GM18499 (cell line): ENCODE data around the gene SLC6A5.

Source experiments
- ATAC-seq: cut with Tn5 transposase; IDR thresholded peaks from one replicate; pipeline ENCODE4 v1.9.1; 2021; ENCODE audit warnings: moderate number of reproducible peaks; ENCODE audit not compliant: insufficient read depth, unreplicated experiment

Gene SLC6A5

DNA sequence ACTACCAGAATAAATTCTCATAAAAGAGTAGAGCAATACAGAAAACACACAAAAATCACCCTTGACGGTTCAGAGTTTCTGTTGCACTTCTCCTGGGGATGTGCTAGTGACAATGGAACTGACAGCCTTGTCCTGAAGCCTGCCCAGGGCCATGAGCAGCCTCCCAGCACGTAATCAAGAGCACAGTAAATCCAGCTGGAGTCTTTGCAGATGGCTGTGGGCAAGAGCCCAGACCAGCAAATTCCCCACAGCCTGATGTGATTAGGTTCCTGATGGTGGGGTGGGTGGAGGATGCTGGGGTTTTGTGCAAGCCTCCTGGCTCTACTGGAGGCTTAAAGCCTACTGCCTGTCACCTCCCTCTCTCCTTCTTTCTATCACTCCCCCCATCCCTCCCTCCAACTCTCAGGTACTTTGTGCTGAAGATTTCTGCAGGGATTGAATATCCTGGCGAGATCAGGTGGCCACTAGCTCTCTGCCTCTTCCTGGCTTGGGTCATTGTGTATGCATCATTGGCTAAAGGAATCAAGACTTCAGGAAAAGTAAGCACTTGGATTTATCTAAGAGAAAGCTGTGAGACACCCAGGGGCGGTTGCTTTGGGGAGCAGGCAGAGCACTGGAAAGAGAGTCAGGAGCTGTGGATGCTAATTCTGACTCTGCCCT lies 18.1 kb downstream of the SLC6A5 start:
- no peak for ATAC-seq

DNA sequence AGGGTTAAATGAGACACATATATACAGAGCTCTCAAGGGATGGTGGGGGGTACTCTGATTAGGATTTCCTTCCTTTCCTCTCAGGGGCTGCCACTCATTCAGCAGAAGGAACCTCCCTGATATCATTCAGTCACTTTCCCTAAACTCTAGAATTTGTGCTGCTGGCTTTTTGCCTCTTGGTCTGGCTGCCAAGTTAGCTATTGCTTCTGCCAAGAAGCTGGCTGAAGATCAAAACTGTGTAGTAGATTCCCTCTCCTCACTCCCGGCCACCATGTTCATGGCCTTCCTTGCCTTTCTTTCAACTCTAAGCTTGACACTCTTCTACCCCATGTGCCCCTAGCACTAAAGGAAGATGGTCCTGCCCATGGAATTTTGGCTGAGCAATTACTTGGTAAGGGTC lies 18.7 kb downstream of the SLC6A5 start:
- no peak for ATAC-seq

DNA sequence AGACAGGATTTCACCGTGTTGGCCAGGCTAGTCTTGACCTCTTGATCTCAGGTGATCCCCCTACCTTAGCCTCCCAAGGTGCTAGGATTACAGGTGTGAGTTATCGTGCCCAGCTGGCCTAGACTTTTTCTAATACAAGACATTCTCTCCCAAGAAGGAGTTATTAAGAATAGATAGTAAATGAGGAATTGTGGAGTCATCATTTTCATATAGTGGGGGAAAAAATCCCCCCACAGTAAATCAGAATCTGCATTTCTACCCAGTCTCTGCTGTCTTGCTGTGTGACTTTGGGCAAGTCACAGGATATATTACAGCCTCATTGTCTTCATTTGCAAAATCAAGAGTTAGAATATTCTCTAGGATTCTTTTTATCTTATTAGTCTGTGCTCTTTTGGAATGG lies 21.6 kb downstream of the SLC6A5 start:
- ATAC-seq: no peak

DNA sequence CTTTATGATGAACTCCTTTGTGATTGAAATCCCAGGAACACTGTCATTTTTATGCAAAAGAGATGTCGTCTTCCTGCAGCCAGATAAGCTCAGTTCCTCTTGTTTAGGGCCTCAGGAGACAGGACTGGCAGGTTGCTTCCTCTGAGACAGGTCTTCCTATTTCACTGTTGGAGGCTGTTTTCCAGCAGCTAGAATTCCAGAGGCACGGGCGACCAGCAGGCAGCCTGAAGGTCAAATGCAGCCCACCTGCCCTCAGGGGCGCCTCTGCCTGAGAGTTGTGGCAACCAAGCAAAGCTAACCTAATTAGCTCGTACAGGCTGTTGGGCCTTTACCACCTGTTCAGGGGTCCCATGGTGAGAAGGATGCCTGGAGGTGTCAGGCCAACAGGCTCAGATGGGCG lies 22.3 kb downstream of the SLC6A5 start:
- no peak for ATAC-seq

DNA sequence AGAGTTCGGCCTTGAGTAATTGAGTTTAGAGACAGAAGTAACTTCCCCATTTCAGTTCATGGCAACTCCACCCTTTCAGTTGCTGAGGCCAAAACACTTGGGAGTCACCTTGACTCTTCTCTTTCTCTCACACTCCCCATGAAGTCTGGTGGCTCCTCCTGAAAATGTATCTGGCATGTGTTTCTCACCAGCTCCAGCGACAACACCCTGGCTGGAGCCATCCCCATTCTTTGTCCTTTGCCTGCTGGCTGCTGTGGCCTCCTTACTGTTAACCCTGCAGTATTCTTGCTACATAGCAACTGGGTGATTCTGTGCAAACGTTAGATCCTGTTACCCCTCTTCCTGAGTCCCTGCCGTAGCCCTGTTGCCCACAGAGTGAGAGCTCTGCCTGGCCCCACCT lies 23.8 kb downstream of the SLC6A5 start:
- ATAC-seq: no peak

DNA sequence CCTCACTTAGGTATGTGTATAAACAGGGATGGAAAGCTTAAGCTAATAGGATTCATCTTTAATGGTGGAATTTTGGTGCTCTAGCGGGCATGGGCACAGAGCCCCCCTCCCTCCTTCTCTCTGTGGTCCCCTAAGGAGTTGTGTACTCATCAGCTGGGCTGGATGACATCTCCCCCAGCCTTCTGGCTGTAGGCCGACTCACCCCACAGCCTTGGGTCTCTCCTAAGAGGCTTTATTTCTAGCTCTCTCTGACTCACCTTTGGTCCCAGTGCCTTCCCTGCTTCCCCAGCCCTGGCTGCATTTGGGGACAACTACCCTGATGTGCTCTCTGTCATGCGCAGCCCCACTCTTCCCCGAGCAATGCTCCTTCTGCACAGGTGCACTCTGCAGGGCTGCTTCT lies 26.9 kb downstream of the SLC6A5 start:
- ATAC-seq: no peak

DNA sequence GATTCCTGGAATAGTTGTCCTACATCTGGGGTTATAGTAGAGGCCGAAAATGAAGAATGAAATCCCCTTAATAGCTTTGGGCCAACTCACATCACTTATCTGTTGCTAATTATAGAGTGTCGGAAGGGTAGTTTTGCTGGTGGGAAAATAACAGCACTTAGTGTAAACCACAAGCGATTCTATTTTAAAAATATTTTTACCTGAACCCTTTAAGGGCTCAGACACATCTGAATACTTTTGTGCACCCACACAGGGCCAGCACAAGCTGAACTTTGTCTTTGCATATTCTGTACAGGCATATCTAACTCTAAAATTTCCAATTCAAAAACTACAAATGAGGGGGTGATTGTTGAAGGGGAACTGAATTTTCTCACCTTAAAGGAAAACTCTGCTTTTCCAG lies 27.6 kb downstream of the SLC6A5 start:
- ATAC-seq: no peak

DNA sequence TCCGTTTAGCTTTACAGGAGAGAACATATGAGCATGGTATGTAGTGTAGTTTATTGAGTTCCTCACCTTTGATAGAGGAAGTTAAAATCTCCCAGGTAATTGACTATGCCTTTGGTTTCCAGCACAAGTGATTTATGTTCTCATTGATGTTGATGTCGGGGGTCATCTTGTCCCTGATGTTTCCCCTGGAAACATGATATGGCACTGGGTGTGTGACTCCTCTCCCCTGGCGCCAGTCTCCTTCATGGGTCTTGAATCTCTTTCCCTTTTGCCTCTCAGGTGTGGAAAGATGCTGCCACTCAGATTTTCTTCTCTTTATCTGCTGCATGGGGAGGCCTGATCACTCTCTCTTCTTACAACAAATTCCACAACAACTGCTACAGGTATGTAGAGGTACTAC lies 28.3 kb downstream of the SLC6A5 start:
- no peak for ATAC-seq

DNA sequence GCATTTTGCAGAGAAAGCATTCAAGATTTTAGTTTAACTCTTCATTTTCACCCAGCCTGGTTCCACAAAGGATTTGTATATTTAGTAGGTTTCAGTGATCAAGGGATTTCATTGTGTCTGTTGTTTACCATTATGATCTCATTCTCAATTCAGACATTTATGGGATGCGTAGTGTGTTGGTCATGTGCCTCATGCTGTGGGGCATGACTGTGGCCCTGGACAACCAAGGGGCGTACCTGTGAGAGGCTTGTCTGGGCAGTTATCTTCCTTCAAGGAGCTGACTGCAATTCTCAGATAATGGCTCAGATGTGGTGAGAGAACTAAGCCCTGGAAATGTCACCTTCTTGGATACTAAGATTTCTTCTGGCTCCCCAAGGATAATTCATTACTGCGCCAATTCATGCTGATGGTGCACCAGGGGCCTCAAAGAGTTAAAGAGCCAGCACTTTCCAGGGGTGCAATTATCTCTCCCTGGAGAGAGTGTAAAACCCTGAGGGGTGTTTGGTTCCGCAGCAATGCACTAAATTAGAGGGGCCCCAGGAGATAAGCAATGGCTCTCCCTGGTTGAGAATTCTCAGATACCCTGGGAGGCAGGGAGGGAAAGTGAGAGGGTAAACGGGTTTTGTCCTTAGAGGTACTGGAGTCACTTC lies 32.2 kb downstream of the SLC6A5 start:
- ATAC-seq: no peak

DNA sequence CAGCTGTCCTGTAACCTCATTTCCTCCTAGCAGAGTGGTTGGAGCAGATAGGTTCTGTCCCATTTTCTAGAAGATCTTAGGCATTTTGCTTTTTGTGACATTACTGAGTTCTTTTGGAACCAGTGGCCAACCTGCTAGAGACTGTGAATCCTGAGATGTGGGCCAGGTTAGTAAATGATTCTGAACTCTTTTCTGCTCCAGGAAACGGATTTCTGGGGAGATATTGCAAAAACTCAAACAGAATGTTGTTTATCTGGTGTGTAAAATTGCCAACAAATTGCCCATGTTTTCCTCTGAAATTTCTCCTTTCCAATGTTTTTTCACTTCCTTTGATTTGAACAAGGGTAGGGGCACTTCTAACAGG lies 32.7 kb downstream of the SLC6A5 start:
- ATAC-seq: no peak

DNA sequence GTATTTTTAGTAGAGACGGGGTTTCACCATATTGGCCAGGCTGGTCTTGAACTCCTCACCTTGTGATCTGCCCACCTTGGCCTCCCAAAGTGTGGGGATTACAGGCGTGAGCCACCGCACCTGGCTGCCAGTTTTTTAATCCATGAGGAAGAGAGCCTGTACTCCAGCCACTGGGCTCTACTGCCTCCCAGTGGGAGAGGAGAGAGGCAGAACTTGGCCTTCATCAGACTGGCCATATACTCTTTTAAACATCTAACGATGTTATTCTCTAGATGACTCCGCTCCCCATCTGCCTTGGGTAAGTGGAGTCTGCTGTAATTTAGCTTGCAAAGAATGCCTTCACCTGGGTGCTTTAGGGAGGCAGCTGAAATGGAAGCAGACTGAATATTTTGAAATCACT lies 34.6 kb downstream of the SLC6A5 start:
- ATAC-seq: no peak

DNA sequence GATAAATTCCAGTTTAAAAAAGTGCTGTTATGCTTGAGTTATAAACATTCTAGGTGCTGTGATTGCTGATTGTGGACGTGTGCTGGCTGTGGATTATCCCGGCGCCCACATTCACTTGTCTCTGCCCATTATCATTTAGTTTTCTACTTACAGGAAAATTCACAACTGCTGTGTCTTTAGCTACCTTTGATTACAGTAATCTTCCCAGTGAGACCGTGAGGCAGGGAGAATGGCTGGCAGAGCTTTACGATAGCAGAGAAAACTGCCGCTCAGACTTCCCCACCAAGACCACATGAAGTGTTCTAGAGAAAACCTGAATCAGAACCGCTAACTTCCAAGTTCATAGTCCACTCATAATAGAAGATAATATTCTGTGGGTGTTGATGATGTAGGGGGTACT lies 35.4 kb downstream of the SLC6A5 start:
- no peak for ATAC-seq

DNA sequence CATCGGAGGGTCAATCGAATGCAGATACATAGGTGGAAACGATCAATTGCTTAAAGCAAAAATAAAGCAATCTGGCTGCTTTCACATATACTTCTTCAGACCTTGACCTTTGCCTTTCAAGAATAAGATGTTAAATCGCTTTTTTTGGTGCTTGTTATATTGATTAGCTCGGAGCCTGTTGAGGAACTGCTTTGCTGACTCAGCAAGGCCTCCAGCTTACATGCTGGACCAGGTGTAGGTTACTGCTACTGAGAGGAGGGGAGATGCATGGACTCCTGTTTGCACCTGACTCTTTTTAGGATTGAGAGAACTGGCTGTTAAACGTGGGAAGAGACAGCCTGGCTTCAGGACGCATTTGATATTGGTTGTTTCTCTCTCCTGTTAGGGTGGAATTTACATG lies 38.7 kb downstream of the SLC6A5 start:
- ATAC-seq: no peak

DNA sequence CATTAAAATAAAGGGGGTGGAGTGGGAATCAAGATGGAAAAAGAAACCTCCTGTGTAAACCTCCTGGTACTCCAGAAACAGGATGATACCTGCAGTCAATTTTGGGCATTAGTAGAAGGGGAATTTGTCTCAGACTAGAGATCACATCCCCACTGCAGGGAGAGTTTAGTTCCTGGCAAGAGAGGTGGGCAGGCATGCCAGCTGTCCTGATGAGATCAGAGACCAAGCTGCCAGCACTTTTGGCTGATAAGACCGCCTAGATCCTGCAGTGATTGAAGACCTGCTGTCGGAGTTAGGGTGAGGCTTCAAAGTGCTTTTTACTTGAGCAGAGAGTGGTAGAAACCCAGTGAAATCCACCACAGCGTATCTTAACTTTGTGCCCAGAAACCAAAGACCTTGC lies 40.3 kb downstream of the SLC6A5 start:
- ATAC-seq: no peak

DNA sequence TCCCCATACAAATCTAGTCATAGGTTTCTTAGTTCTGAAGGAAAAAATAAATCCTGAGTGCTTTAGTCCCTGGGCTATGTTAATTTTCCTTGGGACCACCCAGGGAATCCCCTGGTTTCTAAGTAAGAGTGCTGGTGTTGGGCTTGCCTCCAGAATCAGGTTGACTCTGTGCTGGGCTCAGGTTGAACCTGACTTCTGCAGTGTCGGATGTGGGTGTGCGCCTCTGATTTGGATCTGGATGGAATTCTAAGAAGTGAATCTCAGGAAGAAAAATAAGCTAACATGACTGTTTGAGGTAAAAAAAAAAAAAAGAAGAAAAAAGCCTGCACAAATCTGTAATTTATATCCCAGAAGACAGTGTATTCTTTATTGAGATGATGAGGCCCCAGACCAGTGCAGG lies 41.0 kb downstream of the SLC6A5 start:
- ATAC-seq: no peak

DNA sequence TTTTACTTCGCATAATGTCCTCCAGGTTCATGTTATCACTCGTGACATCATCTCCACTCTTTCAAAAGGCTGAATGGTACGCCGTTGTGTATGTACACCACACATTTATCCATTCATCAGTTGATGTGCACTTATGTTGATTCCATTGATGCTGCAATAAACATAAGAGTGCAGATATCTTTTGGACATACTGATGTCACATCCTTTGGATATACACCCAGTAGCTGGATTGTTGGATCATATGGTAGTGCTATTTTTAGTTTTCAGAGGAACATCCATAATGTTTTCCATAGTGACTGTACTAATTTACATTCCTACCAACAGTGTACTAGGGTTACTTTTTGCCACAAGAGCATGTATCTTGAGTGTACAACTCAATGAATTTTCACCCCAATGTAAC lies 45.0 kb downstream of the SLC6A5 start:
- no peak for ATAC-seq

DNA sequence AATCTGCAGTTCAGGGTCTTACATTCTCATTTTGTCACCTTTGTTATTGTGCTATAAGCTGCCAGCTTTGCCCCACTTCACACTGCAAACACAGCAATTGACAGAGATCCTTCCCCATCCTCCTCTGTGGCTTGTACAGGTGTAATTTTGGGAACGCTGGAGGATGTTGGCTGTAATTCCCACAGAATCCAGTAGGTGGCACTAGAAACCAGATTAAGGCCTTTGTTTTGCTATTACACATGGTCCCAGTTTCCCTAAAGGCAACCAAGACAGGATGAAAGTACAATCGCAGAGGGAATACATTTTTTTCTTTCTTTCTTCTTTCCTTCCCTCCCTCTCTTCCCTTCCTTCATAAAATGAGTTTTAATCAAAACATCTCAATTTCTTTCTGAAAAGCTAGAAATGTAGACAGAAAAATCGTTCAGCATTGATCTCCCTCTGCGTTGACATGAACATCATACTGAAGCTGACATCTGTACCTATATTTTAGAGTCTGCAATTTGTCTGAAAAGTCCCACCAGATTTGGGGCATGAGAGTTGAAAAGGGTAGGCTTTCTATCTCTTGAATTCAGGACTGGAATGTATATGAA lies 48.7 kb downstream of the SLC6A5 start:
- no peak for ATAC-seq

DNA sequence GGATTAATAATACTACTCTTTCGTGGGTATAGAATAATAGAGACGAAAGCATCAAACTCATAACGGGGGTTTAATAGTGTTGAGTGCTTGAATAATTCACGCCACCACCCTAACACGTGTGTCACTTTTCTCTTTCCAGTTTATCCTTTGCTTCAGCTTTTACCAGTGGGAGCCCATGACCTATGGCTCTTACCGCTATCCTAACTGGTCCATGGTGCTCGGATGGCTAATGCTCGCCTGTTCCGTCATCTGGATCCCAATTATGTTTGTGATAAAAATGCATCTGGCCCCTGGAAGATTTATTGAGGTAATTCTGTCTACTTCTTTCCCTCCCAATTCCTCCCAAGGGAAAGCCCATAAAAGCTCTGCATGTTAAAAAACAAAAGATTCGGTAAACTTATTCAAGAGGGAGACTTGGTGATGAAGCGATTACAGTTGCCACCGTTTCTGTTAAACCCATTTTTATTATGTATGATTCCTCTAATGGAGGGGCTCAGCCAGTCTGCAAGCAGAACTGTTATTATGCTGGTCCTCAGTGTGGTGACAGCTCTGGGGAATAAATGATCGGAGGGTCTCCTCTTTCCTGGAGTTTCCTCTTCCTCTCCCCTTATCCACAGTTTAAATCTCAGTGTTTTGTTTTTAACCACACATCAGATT lies 52.9 kb downstream of the SLC6A5 start:
- ATAC-seq: no peak

DNA sequence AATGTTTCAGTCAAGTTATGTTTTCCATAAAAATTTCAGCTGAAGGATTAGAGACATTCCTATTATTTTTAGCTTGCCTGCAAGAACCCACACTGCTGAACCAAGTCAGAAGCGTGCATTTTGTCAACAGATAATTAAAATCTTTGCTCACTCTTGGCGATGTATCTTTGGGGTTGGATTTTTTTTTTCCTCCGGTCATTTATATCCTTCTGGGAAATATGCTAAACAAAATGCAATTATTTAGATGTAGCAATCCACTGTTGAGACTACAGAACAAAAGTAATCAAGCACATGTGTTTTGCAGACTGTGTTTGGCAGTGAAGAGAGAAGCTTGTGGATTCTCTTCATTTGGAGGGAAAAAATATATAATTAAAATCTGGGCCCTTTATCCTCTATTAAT lies 54.6 kb downstream of the SLC6A5 start:
- ATAC-seq: no peak

DNA sequence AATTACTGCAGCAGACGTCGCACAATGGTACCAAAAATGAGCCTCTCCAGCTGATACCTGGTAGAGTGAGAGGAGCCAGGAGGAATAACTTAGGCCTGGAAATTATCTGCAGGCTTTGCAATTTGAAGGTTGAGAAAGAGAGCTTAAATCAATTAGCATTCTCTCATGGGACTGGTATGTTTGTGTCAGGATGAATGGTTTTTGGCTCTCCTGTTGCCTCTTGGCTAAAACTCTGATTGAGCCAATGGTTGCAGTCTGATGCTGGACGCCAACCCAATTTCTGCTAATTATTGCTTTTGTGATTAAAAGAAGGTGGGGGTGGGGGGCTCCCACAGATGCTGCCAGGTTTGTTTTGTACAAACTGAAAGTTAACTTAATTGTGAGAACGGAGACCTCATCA lies 57.5 kb downstream of the SLC6A5 start:
- no peak for ATAC-seq

DNA sequence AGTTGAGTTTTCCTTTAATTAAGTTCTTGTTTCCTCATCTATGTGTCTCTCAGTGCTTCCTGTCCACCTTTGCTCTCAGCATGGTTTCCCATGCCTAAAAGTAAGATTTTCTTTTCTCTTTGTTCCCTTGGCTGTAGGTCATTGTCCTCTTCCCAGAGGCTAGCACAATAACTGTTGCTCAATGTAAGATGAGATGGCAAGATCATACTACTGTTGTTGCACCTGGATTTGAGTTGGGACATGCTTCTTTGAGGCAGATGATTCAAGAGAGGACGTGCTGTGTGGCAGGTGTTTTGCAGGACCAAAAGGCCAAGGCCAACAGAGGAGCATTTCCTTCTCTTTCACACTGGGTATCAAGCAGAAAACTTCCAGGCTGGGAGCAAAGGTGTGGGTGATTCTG lies 58.7 kb downstream of the SLC6A5 start:
- ATAC-seq: no peak

DNA sequence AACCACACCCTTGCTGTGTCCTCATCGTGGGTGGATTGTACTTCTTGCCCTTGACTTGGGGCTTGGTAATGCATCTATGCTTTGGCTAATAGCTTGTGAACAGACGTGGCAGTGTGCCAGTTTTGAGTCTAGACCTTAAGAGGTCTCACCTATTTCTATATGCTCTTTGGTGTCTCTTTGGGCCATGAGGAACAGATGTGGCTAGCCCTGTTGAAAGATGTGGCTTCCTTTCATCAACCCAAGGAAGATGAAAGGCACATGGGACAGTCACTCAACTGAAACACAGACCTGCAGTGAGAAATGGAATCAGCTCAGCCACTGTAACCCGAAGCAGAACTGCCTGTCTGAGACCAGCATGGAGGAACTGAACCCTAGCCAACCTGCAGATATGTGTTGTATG lies 62.0 kb downstream of the SLC6A5 start:
- ATAC-seq: no peak
